ENCODE measurements around the gene IDH3A.

Gene IDH3A

DNA sequence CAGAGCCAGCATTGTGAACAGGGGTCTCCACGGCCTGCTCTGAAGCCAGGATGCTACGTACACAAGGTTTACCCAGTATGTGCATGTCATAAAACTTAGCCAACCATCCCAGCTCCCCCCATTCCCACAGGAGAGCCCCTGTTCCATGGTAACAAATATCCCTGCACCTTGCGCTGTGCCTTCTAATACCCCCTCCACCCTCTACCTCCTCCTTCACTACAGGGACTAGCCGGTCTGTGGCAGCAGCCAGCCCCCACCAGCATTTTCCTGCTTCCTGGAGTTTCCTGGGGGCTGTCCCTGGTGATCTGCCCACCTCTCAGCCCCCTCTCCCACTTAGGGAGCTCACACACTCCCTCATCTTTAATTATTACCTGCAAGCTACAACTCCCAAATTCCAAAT, 64.8 kb downstream of the IDH3A start:
- no peaks in the 10 kb centered on the region; the same call in 1 of the 2 replicates for H3K4me1 ChIP-seq (ENCODE audit: insufficient read depth, low read length)
- no peak overlapping the region for H3K27ac ChIP-seq (ENCODE audit: low read length)
- H3K36me3 ChIP-seq (ENCODE audit: insufficient read depth, low read depth, low read length), result no peaks in the 10 kb centered on the region
- H3K9me3 ChIP-seq (ENCODE audit: insufficient read depth, low read depth, low read length), result no peaks in the 10 kb centered on the region
- no peak overlapping the region for H3K4me3 ChIP-seq (ENCODE audit: low read length)
- H3K27me3 ChIP-seq (ENCODE audit: insufficient read depth, low read length), result no peaks in the 10 kb centered on the region
- no peak overlapping the region for H3K9ac ChIP-seq (ENCODE audit: low read depth, low read length)

DNA sequence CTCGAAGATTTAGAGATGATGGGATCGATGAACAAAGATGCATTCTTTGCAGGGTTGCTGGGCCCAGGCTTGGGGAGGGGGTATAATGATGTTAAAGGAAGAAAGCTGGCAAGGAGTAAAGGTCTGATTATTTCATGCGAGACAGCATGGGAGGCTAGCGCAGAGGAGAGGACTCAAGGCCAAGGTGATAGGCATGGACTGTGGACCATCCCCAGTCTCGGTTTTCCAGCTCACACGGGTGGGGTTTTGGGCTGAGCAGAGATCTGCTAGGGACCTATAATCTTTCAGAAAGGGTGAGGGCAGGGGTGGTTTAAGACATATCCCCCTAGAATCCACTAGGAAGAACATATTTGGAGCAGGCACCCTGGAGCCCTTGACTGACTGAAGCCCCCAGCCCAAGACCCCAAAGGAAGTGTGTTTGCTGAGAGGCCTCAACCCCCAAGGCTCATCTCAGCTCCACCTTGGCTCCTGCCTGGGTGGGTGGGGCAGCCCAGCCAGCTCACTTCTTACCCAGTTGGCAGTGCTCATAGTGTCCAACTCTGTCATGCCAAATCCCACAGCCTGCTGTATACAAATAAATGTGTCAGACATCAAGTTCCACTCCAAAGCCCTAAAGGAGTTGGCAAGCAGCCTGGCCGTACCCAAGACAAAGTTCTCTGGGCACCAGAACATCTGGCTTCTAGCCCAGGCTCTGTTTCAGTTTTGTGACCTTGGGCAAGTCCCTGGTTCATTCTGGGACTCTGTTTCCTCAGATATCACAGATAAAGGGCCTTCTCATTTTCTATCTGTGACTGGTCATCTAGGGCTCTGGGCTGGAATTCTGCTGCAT, 67.3 kb downstream of the IDH3A start:
- Histone ChIP-seq H3K4me1 (ENCODE audit: insufficient read depth, low read length) (no peaks in the 10 kb centered on the region; the same call in 1 of the 2 replicates), H3K27me3 (ENCODE audit: insufficient read depth, low read length) (no peaks in the 10 kb centered on the region), H3K9me3 (ENCODE audit: insufficient read depth, low read depth, low read length) (no peaks in the 10 kb centered on the region), H3K4me3 (ENCODE audit: low read length) (no peak overlapping the region), H3K9ac (ENCODE audit: low read depth, low read length) (no peak overlapping the region), H3K36me3 (ENCODE audit: insufficient read depth, low read depth, low read length) (no peaks in the 10 kb centered on the region), H3K27ac (ENCODE audit: low read length) (no peak overlapping the region)

- no peak overlapping the region for H3K27ac ChIP-seq (ENCODE audit: low read length)
- no peaks in the 10 kb centered on the region for H3K4me1 ChIP-seq (ENCODE audit: insufficient read depth, low read length)
- H3K27me3 ChIP-seq (ENCODE audit: insufficient read depth, low read length), result no peaks in the 10 kb centered on the region
- H3K4me3 ChIP-seq (ENCODE audit: low read length), result no peak overlapping the region
- no peak overlapping the region for H3K9ac ChIP-seq (ENCODE audit: low read depth, low read length)
- peaks cover 4% of the 10 kb centered on the region for H3K9me3 ChIP-seq (ENCODE audit: insufficient read depth, low read depth, low read length)
- peaks cover 2% of the 10 kb centered on the region; the same call in 1 of the 2 replicates for H3K36me3 ChIP-seq (ENCODE audit: insufficient read depth, low read depth, low read length)
Observed at GRCh38 chr15:78220713-78221112, 71.6 kb downstream of the IDH3A start.
